C1 segment of cervical spinal cord (tissue), 14 donors: Measurements from ENCODE around the gene ZBTB32.
A peak's percentile ranks its signal among the peaks of the same experiment; 100 is the strongest.

Source experiments
- DNase-seq, 14 donors: peaks; one replicate each; lab custom pipeline; 2025; lab: John Stamatoyannopoulos, UW

ZBTB32 gene

GRCh38 chr19:35734273-35734672, 29.9 kb downstream of the ZBTB32 start:
- no peak for DNase-seq

DNA sequence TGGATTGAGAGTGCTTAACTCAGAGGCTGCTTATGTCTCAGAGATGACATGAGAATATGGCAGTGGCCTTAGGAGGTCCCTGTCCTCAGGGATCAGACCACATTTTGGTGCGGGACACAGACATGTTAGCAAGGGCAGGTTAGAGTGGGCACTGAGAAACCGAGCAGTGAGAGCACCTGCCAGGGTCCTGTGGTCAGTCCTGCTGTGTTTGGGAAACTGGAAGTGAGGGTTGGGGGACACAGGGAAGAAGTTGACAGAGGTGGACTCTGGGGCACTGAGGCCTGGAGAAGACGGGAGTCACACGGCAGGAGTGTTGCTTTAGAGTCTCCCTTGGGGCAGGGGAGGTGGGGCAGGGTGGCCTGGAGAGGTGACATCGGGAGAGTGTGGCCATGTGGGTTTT, 30.5 kb downstream of the ZBTB32 start:
- DNase-seq: no peak

- no peak for DNase-seq
Measured at GRCh38 chr19:35736913-35737886, 32.8 kb downstream of the ZBTB32 start.

- no peak for DNase-seq
Measured at GRCh38 chr19:35738021-35738886, 33.9 kb downstream of the ZBTB32 start.

- DNase-seq: no peak
Measured at GRCh38 chr19:35738887-35739229, 34.5 kb downstream of the ZBTB32 start.

- DNase-seq: no peak
Measured at GRCh38 chr19:35739275-35740107, 35.1 kb downstream of the ZBTB32 start.

DNA sequence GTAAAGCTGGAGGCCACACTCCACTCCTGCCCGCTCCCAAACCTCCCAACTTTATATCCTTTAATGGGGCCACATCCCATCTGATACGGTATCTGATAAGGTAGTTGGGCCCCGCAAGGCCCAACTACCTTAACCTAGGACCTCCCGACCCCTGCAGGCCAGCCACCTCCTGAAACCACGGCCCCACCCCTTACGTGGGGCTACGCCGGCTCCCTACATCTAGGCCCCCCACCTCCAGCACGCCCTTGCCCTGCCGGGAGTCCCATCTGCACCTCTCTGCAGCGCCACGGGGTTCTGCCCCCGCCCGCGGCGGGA, 35.7 kb downstream of the ZBTB32 start:
- DNase-seq: no peak

GRCh38 chr19:35740423-35741202, 36.3 kb downstream of the ZBTB32 start:
- peak; percentile 58 to 98 (median 94) for DNase-seq

DNA sequence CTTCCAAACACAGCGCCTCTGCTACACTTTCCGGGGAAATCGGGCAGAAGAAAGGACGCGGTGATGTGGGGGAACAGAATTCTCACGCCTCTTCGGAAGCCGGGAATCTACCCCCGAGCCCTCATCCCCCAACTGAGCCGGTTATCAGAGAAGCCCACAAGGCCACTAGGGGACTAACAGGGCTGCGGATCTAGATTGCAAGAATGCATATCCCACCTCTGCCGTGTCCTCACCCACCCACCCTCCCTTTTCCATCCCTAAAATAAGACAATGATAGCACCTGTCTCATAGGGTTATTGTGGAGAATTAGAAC, 36.8 kb downstream of the ZBTB32 start:
- DNase-seq: no peak

- peak in 6 of 14 donors; percentile 12 to 45 (median 28) for DNase-seq
Measured at GRCh38 chr19:35742121-35742724, 37.9 kb downstream of the ZBTB32 start, which contains the start of gene IGFLR1. IGFLR1 (minus strand) TSS chr19:35742452; CDS start chr19:35741180, 1,272 bp downstream.

GRCh38 chr19:35743640-35744429, 39.5 kb downstream of the ZBTB32 start:
- no peak for DNase-seq

DNA sequence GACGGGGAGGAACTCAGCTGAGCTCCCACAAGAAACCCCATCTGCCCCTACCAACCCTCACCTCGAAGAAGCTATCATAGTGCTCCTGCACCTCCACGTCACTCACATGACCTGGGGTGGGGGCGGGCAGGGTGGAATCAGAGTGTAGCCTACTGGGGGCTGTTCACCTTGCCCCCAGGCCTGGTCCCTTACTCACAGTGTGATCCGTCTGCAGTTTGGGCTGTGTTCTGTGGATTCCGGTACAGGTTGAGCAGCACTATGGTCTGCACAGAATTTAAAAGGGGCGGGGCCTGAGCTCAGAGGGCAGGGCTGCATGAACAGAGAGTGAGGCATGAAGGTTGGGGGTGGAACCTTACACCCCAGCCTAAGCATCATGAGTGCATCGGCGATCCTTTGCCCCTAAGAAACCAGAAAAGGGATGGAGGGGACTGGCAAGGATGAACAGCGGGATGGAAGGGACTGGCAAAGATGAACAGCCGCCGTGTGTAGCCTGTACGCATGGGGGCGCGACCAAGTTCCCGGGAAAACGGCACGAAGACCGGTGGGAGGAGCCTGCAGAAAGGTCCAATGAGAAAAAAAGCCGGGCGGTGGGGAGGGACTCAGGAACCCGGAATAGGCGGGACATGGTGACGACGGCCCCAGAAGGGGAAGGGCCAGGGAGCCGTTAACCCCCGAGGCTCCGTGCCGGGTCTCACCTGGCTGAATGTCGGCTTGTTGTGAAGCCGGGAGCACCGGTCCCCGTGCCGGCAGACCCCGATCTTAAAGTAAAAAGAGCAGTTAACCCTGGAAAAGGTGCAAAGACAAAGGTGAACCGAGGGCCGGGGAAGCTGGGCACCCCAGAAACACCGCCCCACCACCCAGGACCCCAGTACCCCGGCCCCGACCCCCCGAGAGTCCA, 40.3 kb downstream of the ZBTB32 start:
- peak; percentile 37 to 94 (median 88) for DNase-seq

- peak; percentile 58 to 99 (median 94) for DNase-seq
Measured at GRCh38 chr19:35745328-35746086, 41.1 kb downstream of the ZBTB32 start, which contains the start of the genes PSENEN and U2AF1L4. PSENEN (plus strand) TSS chr19:35745651; CDS start chr19:35745931, 280 bp downstream. U2AF1L4 (minus strand) TSS chr19:35745418; CDS start chr19:35745391, 27 bp downstream.

- no peak for DNase-seq
Measured at GRCh38 chr19:35746087-35746462, 41.7 kb downstream of the ZBTB32 start.

GRCh38 chr19:35746531-35746930, 42.2 kb downstream of the ZBTB32 start:
- DNase-seq: no peak

DNA sequence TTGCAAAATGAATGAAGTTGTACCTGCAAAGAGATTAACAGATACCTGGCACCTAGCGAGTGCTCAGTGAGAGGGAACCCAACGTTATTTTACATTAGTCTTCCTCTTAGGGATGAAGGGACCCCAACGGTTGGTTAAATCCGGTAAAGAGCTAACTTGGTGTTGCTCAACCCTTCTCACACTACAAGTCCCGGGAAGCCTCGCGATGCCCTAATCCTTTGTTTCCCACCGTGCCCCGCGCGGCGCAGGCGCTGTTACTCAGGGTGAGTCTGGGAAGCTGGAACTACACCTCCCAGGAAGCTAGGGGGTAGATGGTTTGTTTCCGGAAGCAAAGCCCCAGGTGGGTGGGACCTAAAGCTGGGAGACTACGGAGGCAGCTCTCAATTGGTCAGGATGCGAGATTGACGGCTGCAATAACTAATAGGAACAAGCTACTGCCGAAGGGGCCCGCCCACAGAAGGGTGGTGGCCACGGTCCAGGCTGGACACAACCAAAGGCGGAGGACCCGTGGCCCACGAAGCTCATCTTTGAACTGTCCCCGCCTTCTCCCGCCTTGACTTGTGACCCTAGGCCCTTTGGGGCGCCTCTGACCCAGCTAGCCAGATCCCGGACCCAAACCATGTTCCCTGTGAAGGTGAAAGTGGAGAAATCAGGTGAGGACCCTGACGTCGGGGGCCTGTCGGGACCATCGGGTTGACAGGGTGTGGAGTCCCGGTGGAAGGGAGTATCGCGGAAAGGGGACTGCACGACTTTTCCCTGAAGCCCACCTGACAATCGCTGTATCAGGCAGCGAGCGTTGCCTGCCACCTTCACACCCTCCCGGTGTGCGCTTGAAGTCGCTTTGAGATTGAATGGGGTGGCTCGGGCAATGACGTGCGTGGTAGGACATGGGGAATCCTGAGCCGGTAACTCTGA, 44.0 kb downstream of the ZBTB32 start, which contains the start of gene LIN37:
Gene LIN37, plus strand, starts transcription at position 471 of the 915 bp plus-strand sequence. Its CDS starts 149 bp downstream, at position 620.
- DNase-seq: peak; percentile 91 to 100 (median 98)
